GM23338 (cell line): Measurements from ENCODE around the gene FGD3. TPM values are rescaled to one million over a fixed set of nuclear protein-coding genes. Genes with fewer than 3 reads are reported as not detected.

Experiments used
- ATAC-seq: fragments of 200-7000 bp; cut with Tn5 transposase; 3 replicates; pipeline ENCODE4 v1.9.1; 2020
- DNase-seq: peaks from one replicate; pipeline ENCODE4 v3.0.0-alpha.2; 2015; ENCODE audit warnings: low spot score
- H2AFZ ChIP-seq: fragments of 200-600 bp; sonication (generic); 2 replicates; pipeline ENCODE4 v1.8.0; 2016; ENCODE audit warnings: antibody characterized with exemption, mild to moderate bottlenecking, moderate library complexity
- H3F3A ChIP-seq: fragments of 200-600 bp; sonication (generic); replicated peaks from 2 replicates; pipeline ENCODE4 v1.8.0; 2017; ENCODE audit warnings: antibody characterized with exemption, mixed run types, low read depth
- H3K27ac ChIP-seq: fragments of 200-600 bp; sonication (generic); 2 replicates; pipeline ENCODE4 v1.6.1; 2016; ENCODE audit warnings: low read depth
- H3K27me3 ChIP-seq: fragments of 200-600 bp; sonication (generic); 2 replicates; pipeline ENCODE4 v1.8.0; 2016; ENCODE audit warnings: mild to moderate bottlenecking, mixed run types, moderate library complexity; ENCODE audit not compliant: insufficient read depth
- H3K36me3 ChIP-seq: fragments of 200-600 bp; sonication (generic); 2 replicates; pipeline ENCODE4 v1.8.0; 2016; ENCODE audit warnings: mild to moderate bottlenecking; ENCODE audit not compliant: insufficient read depth
- H3K4me1 ChIP-seq: fragments of 200-600 bp; sonication (generic); 2 replicates; pipeline ENCODE4 v1.8.0; 2016; ENCODE audit warnings: mild to moderate bottlenecking, moderate library complexity; ENCODE audit not compliant: insufficient read depth
- H3K4me2 ChIP-seq: fragments of 200-600 bp; sonication (generic); 2 replicates; pipeline ENCODE4 v1.7.1; 2017; ENCODE audit warnings: mixed run types
- H3K4me3 ChIP-seq: fragments of 200-600 bp; sonication (generic); 2 replicates; pipeline ENCODE4 v1.6.1; 2016; ENCODE audit warnings: mixed run types
- H3K79me2 ChIP-seq: fragments of 200-600 bp; sonication (generic); replicated peaks from 2 replicates; pipeline ENCODE4 v1.8.0; 2017; ENCODE audit warnings: mild to moderate bottlenecking; ENCODE audit not compliant: insufficient read depth
- H3K9me2 ChIP-seq: fragments of 200-600 bp; sonication (generic); 2 replicates; pipeline ENCODE4 v1.8.0; 2017; ENCODE audit not compliant: insufficient read depth
- H4K20me1 ChIP-seq: fragments of 200-600 bp; sonication (generic); replicated peaks from 2 replicates; pipeline ENCODE4 v1.8.0; 2017; ENCODE audit warnings: mild to moderate bottlenecking; ENCODE audit not compliant: insufficient read depth
- H3K27ac Mint-ChIP-seq: 2 replicates; pipeline ENCODE4 v1.8.0; 2020; ENCODE audit warnings: inconsistent platforms, mild to moderate bottlenecking, moderate library complexity, mixed read lengths
- H3K27me3 Mint-ChIP-seq: 3 replicates; pipeline ENCODE4 v1.8.0; 2022; ENCODE audit warnings: low read depth, mild to moderate bottlenecking, moderate library complexity, mixed read lengths, inconsistent platforms; ENCODE audit not compliant: insufficient read depth, poor library complexity
- H3K36me3 Mint-ChIP-seq: 3 replicates; pipeline ENCODE4 v1.8.0; 2021; ENCODE audit warnings: low read depth, mild to moderate bottlenecking, inconsistent platforms, moderate library complexity, mixed read lengths
- H3K4me1 Mint-ChIP-seq: 3 replicates; pipeline ENCODE4 v1.8.0; 2020; ENCODE audit warnings: mild to moderate bottlenecking, inconsistent platforms, mixed read lengths
- H3K4me3 Mint-ChIP-seq: 3 replicates; pipeline ENCODE4 v1.8.0; 2021; ENCODE audit warnings: moderate library complexity, mild to moderate bottlenecking, inconsistent platforms, mixed read lengths
- H3K9me3 Mint-ChIP-seq: 3 replicates; pipeline ENCODE4 v1.8.0; 2020; ENCODE audit warnings: moderate library complexity, mild to moderate bottlenecking, inconsistent platforms, mixed read lengths
- CREB1 ChIP-seq: fragments of 250-450 bp; sonication (Bioruptor Pico); IDR thresholded peaks from 2 replicates; pipeline ENCODE4 v1.5.0; 2020; ENCODE audit warnings: low read depth, mild to moderate bottlenecking, moderate library complexity
- STAT1 ChIP-seq: IDR thresholded peaks from one replicate; pipeline ENCODE4 v1.6.1; 2016; ENCODE audit warnings: antibody characterized with exemption; ENCODE audit not compliant: unreplicated experiment
- ZNF462 ChIP-seq: fragments of 250-450 bp; sonication (Bioruptor Pico); IDR thresholded peaks from 2 replicates; pipeline ENCODE4 v1.5.0; 2020; ENCODE audit warnings: mild to moderate bottlenecking, moderate library complexity
- polyA plus RNA-seq: library from polyadenylated mRNA; unstranded; fragments of >200 nt; fragmentation: Nextera tagmentation; extraction: Ambion mirVana; gene quantifications from 2 replicates; pipeline ENCODE4 v1.2.1, GENCODE V29; 2016
- total RNA-seq: library from RNA; depleted of rRNA; stranded (reverse); fragments of >200 nt; shearing (Covaris generic); gene quantifications from 2 replicates; pipeline ENCODE4 v1.2.3, GENCODE V29; 2014
- TF ChIP-seq, protein P1 (sequence below): IDR thresholded peaks from 2 replicates; pipeline ENCODE4 v1.6.1; 2016; ENCODE audit warnings: antibody characterized with exemption

Gene FGD3
- total and polyA plus RNA-seq, 2 experiments from 2014 or later = 0.95 to 1.7 TPM

DNA sequence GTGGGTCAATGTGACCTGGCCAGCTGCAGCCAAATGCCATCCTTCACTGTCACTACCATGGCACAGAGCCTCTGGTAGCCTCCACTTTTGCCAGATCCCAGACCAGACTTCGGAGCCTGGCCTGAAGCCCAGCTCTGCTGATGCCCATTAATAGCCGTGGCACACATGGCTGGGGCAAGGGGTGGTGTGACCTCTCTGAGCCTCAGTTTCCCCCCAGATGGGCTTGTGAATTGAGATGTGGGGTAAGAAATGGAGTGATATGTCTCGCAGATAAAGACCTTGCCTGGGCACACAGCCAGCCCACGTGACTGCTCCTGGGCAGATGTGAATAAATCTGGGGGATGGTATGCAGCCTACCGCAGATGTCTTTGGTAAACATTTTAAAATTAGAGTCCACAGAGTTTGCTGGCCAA, 125.1 kb downstream of the FGD3 start (continued):
- no peak for TF ChIP-seq ZNF462 (CRISPR knock-in tag)
- TF ChIP-seq STAT1 = no peak

- no peak overlapping the region for H3K27ac ChIP-seq
- no peaks in the 10 kb centered on the region for H3K27me3 ChIP-seq
- Mint-ChIP-seq H3K9me3 (no peaks in the 10 kb centered on the region; the same call in 2 of the 3 replicates), H3K4me1 (no peaks in the 10 kb centered on the region; the same call in 2 of the 3 replicates), H3K27ac (no peak overlapping the region), H3K27me3 (peaks cover 6% of the 10 kb centered on the region), H3K4me3 (no peak overlapping the region), H3K36me3 (no peaks in the 10 kb centered on the region; the same call in 2 of the 3 replicates)
- H3K4me3 ChIP-seq = no peak overlapping the region
- H3K9me2 ChIP-seq = no peaks in the 10 kb centered on the region
- DNase-seq (no peak), ATAC-seq (no peak)
- H4K20me1 ChIP-seq = no peaks in the 10 kb centered on the region
- no peaks in the 10 kb centered on the region for H3K4me1 ChIP-seq
- no peaks in the 10 kb centered on the region; the same call in 1 of the 2 replicates for H3K36me3 ChIP-seq
- no peak overlapping the region for H2AFZ ChIP-seq
- H3K4me2 ChIP-seq = no peak overlapping the region
- H3F3A ChIP-seq = no peaks in the 10 kb centered on the region
- H3K79me2 ChIP-seq = no peaks in the 10 kb centered on the region
- TF ChIP-seq CREB1 (CRISPR knock-in tag) (no peak), ZNF462 (CRISPR knock-in tag) (no peak), STAT1 (no peak)
- TF ChIP-seq, protein P1, sequence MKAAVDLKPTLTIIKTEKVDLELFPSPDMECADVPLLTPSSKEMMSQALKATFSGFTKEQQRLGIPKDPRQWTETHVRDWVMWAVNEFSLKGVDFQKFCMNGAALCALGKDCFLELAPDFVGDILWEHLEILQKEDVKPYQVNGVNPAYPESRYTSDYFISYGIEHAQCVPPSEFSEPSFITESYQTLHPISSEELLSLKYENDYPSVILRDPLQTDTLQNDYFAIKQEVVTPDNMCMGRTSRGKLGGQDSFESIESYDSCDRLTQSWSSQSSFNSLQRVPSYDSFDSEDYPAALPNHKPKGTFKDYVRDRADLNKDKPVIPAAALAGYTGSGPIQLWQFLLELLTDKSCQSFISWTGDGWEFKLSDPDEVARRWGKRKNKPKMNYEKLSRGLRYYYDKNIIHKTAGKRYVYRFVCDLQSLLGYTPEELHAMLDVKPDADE = no peak
Measured at GRCh38 chr9:93076101-93076791, 128.9 kb downstream of the FGD3 start.
